Panc1 (cell line): ENCODE results near the gene GRID1. TPM values are rescaled to one million over a fixed set of nuclear protein-coding genes. Genes with fewer than 3 reads are reported as not detected.

Experiments
- ATAC-seq: fragments of 200-7000 bp; cut with Tn5 transposase; 2 replicates; pipeline ENCODE4 v1.9.1; 2020; ENCODE audit warnings: mild to moderate bottlenecking, moderate library complexity
- BruUV-seq: library from RNA; stranded (reverse); fragments of 400-500 nt; replicated peaks from 2 replicates; lab custom pipeline; 2021; lab: Mats Ljungman, UMichigan
- CTCF ChIA-PET: fragments of 300-600 bp; sonication (Branson Sonifier 250); formaldehyde crosslinking; loops from one replicate; lab custom pipeline; 2022; ENCODE audit warnings: antibody characterized with exemption; lab: Charles Lee
- POLR2A ChIA-PET: fragments of 300-600 bp; sonication (Branson Sonifier 250); formaldehyde crosslinking; loops from one replicate; lab custom pipeline; 2022; ENCODE audit warnings: antibody characterized with exemption; lab: Charles Lee
- DNase-seq: peaks from one replicate; pipeline ENCODE4 v3.0.0-alpha.2; 2010; ENCODE audit warnings: low read depth, low spot score
- H3K27ac ChIP-seq: 2 replicates; pipeline ENCODE4 v1.5.1; 2011; ENCODE audit warnings: mild to moderate bottlenecking, low read length, inconsistent platforms
- H3K27me3 ChIP-seq: fragments of 200-500 bp; sonication (Bioruptor generic); 2 replicates; pipeline ENCODE4 v1.6.0; 2014; ENCODE audit warnings: low read length, inconsistent platforms; ENCODE audit not compliant: control insufficient read depth, insufficient read depth
- H3K36me3 ChIP-seq: fragments of 200-500 bp; sonication (Bioruptor generic); 2 replicates; pipeline ENCODE4 v1.5.1; 2014; ENCODE audit warnings: inconsistent platforms, mild to moderate bottlenecking, low read length, moderate library complexity; ENCODE audit not compliant: control insufficient read depth, insufficient read depth
- H3K4me1 ChIP-seq: 2 replicates; pipeline ENCODE4 v1.5.1; 2011; ENCODE audit warnings: inconsistent platforms, mild to moderate bottlenecking, low read length, moderate library complexity; ENCODE audit not compliant: control insufficient read depth, insufficient read depth
- H3K4me3 ChIP-seq, 2 experiments: 2 replicates each; pipeline ENCODE4 v1.5.1; 2011 to 2012; ENCODE audit warnings: low read depth in 2 of 2, low read length in 2 of 2, mild to moderate bottlenecking in 2 of 2, inconsistent platforms in 1 of 2, moderate library complexity in 1 of 2
- H3K9me3 ChIP-seq: fragments of 200-500 bp; sonication (Bioruptor generic); 2 replicates; pipeline ENCODE4 v1.5.1; 2014; ENCODE audit warnings: low read depth, mild to moderate bottlenecking, inconsistent platforms, low read length, moderate library complexity; ENCODE audit not compliant: control insufficient read depth, insufficient read depth
- CTCF ChIP-seq: fragments of 450-650 bp; IDR thresholded peaks from 2 replicates; pipeline ENCODE4 v1.5.1; 2017; ENCODE audit warnings: mild to moderate bottlenecking
- POLR2AphosphoS5 ChIP-seq: IDR thresholded peaks from 2 replicates; pipeline ENCODE4 v1.6.1; 2012; ENCODE audit warnings: mild to moderate bottlenecking, low read depth, low read length, moderate library complexity
- REST ChIP-seq, 2 experiments: IDR thresholded peaks; 2 replicates each; pipeline ENCODE4 v1.6.1; 2011 to 2012; ENCODE audit warnings: low read depth in 2 of 2, control low read depth in 1 of 2, low read length in 1 of 2, mild to moderate bottlenecking in 1 of 2, moderate library complexity in 1 of 2; ENCODE audit not compliant: insufficient read depth in 1 of 2
- SIN3A ChIP-seq: IDR thresholded peaks from 2 replicates; pipeline ENCODE4 v1.6.1; 2012; ENCODE audit warnings: low read depth, mild to moderate bottlenecking, low read length, moderate library complexity, borderline replicate concordance; ENCODE audit not compliant: insufficient read depth
- TCF7L2 ChIP-seq: IDR thresholded peaks from 2 replicates; pipeline ENCODE4 v1.6.1; 2011; ENCODE audit warnings: mild to moderate bottlenecking, low read depth, low read length, inconsistent platforms
- in situ Hi-C: cut with HindIII; loops from 2 replicates; pipeline ENCODE4 v1.10.0; 2016; ENCODE audit warnings: low sequenced_read_pairs, low pct_unique_long_range_greater_than_20kb
- intact Hi-C: fragments of 100-400 bp; cut with micrococcal nuclease; formaldehyde crosslinking; loops from one replicate; pipeline ENCODE4 v1.10.0; 2022; ENCODE audit not compliant: unreplicated experiment
- total RNA-seq: library from RNA; stranded (reverse); gene quantifications from one replicate; pipeline ENCODE4 v1.2.1, GENCODE V29; 2021; ENCODE audit not compliant: unreplicated experiment

GRID1 gene
- total RNA-seq, 1 experiment from 2014 or later, result 2.3 TPM

GRCh38 chr10:86018735-86019058 is 347.9 kb downstream of the GRID1 start:
- CTCF ChIA-PET, result no interaction called here
- ATAC-seq, result no peak

GRCh38 chr10:86017841-86018734 is 348.5 kb downstream of the GRID1 start:
- in situ Hi-C loops, result no loop called here
- Histone ChIP-seq H3K4me3 (no peak overlapping the region), H3K27me3 (no peaks in the 10 kb centered on the region), H3K27ac (no peak overlapping the region), H3K4me1 (no peaks in the 10 kb centered on the region), H3K9me3 (no peaks in the 10 kb centered on the region), H3K36me3 (no peaks in the 10 kb centered on the region)
- ChIA-PET POLR2A (interaction anchor here (0.6 kb wide), 1 partner anchor 1375 kb away, joined by 3 read pairs; no protein-coding TSS in a partner anchor), CTCF (no interaction called here)
- BruUV-seq, result no TSS peak
- ATAC-seq (no peak), DNase-seq (no peak)
- intact Hi-C loops, result no loop called here
- no peak for TF ChIP-seq REST (IDR thresholded peaks at IDR 0.05; ENCODE audit: insufficient read depth in 1 of 2, low read depth in 2 of 2, low read length in 1 of 2)
- no peak for TF ChIP-seq TCF7L2
- TF ChIP-seq POLR2AphosphoS5, result no peak
- TF ChIP-seq CTCF, result no peak

More at GRCh38 chr10:86018735-86019058, 347.9 kb downstream of the GRID1 start:
- TF ChIP-seq POLR2AphosphoS5, result no peak
- no peak for TF ChIP-seq REST (IDR thresholded peaks at IDR 0.05; ENCODE audit: insufficient read depth in 1 of 2, low read depth in 2 of 2, low read length in 1 of 2)
- TF ChIP-seq SIN3A, result no peak
- no peak for TF ChIP-seq TCF7L2
- no peak for TF ChIP-seq CTCF
- no peak overlapping the region for H3K4me3 ChIP-seq
- intact Hi-C loops (no loop called here), in situ Hi-C loops (no loop called here)
- H3K27ac ChIP-seq, result no peak overlapping the region
- no peaks in the 10 kb centered on the region for H3K4me1 ChIP-seq
- no TSS peak for BruUV-seq
- POLR2A ChIA-PET, result interaction anchor here (0.6 kb wide), 1 partner anchor 1376 kb away, joined by 3 read pairs; no protein-coding TSS in a partner anchor
- DNase-seq, result no peak
- no peaks in the 10 kb centered on the region for H3K36me3 ChIP-seq
- no peaks in the 10 kb centered on the region for H3K27me3 ChIP-seq
- H3K9me3 ChIP-seq, result no peaks in the 10 kb centered on the region
